ENCODE data around the gene OR52A5. TPM values are rescaled to one million over a fixed set of nuclear protein-coding genes. Genes with fewer than 3 reads are reported as not detected.

OR52A5 gene
- total and polyA plus RNA-seq, 10 of the 15 experiments (the other 5 are each of a cell fraction or from before 2014, with no cell fraction given) = not detected

DNA sequence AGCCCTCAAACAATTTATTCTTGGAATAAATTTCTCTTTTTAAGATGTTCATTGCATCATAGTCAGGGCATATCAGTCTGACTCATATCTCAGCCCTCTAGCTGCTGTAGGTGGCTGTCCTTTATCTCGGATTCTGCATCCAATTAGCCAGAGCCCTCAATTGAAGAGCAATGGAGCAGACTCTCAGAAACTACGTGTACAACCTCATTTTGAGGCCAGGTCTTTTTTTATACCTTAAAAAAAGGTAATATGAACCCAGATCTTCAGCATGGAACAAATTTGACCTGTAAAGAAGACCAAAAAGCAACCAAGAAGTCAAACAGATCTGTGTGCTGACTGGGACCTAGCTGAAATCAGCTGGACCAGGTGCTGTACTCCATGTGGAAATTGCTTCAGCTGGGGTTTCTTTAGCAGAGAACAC is 8.7 kb downstream of the OR52A5 start:
- H3K79me2 ChIP-seq (ENCODE audit: control insufficient read depth, insufficient read depth, low read length) = no peaks in the 10 kb centered on the region
- no peak overlapping the region for H3K27ac ChIP-seq (ENCODE audit: control insufficient read depth, insufficient read depth)
- ATAC-seq (no peak), DNase-seq (ENCODE audit: low read depth, low spot score) (no peak), FAIRE-seq (no peak)
- no peak overlapping the region for H3K4me2 ChIP-seq (ENCODE audit: control insufficient read depth, insufficient read depth)
- BruUV-seq (replicated peaks) = no TSS peak
- no peak overlapping the region for H3K4me3 ChIP-seq
- intact Hi-C loops (cut with micrococcal nuclease; ENCODE audit: unreplicated experiment) (loop anchor here (10.0 kb wide), 1 partner anchor 425 kb away; no protein-coding TSS in a partner anchor), in situ Hi-C loops (cut with MboI) (no loop called here)
- H4K20me1 ChIP-seq (ENCODE audit: control insufficient read depth, insufficient read depth) = no peaks in the 10 kb centered on the region
- WGBS (ENCODE audit: insufficient coverage, insufficient replicate concordance, low lambda C conversion rate, missing lambda C conversion rate) = 3% methylated on average over 2 of the region's 2 CpGs
- H2AFZ ChIP-seq (ENCODE audit: control insufficient read depth, low read depth, low read length) = no peak overlapping the region
- no peak for TF ChIP-seq SREBF1 (IDR thresholded peaks at IDR 0.05; ENCODE audit: low read length)
- no peak for TF ChIP-seq GABPA (IDR thresholded peaks at IDR 0.05; ENCODE audit: low read depth)
- no peak for TF ChIP-seq ZNF622 (IDR thresholded peaks at IDR 0.05)
- no peak for TF ChIP-seq RFX5 (IDR thresholded peaks at IDR 0.05; ENCODE audit: low read depth, low read length)
- TF ChIP-seq CREM (IDR thresholded peaks at IDR 0.05; ENCODE audit: low read depth) = no peak
- no peak for TF ChIP-seq TCF12 (IDR thresholded peaks at IDR 0.05; ENCODE audit: low read depth, low read length)
- TF ChIP-seq, protein P1, sequence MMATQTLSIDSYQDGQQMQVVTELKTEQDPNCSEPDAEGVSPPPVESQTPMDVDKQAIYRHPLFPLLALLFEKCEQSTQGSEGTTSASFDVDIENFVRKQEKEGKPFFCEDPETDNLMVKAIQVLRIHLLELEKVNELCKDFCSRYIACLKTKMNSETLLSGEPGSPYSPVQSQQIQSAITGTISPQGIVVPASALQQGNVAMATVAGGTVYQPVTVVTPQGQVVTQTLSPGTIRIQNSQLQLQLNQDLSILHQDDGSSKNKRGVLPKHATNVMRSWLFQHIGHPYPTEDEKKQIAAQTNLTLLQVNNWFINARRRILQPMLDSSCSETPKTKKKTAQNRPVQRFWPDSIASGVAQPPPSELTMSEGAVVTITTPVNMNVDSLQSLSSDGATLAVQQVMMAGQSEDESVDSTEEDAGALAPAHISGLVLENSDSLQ (IDR thresholded peaks at IDR 0.05) = no peak
- no peak for TF ChIP-seq NRF1 (conservative IDR thresholded peaks at IDR 0.05; ENCODE audit: low read depth, low read length)
- no peak for TF ChIP-seq RCOR1 (conservative IDR thresholded peaks at IDR 0.05; ENCODE audit: low read depth, low read length)
- TF ChIP-seq, protein P2, sequence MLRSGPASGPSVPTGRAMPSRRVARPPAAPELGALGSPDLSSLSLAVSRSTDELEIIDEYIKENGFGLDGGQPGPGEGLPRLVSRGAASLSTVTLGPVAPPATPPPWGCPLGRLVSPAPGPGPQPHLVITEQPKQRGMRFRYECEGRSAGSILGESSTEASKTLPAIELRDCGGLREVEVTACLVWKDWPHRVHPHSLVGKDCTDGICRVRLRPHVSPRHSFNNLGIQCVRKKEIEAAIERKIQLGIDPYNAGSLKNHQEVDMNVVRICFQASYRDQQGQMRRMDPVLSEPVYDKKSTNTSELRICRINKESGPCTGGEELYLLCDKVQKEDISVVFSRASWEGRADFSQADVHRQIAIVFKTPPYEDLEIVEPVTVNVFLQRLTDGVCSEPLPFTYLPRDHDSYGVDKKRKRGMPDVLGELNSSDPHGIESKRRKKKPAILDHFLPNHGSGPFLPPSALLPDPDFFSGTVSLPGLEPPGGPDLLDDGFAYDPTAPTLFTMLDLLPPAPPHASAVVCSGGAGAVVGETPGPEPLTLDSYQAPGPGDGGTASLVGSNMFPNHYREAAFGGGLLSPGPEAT (IDR thresholded peaks at IDR 0.05; ENCODE audit: low read depth) = no peak
- TF ChIP-seq STAT1 (conservative IDR thresholded peaks at IDR 0.05) = no peak
- no peak for TF ChIP-seq NFYA (IDR thresholded peaks at IDR 0.05; ENCODE audit: borderline replicate concordance, low read depth, low read length)
- no peak for TF ChIP-seq FOXK2 (IDR thresholded peaks at IDR 0.05)
- CTCF ChIA-PET = no interaction called here
- no peaks in the 10 kb centered on the region for H3K27me3 ChIP-seq (replicated peaks in 1 of 2; ENCODE audit: control insufficient read depth in 2 of 2, insufficient read depth in 2 of 2, low read length in 1 of 2)
- SMC1A ChIA-PET (ENCODE audit: uncharacterized antibody, unreplicated experiment) = interaction anchor here (0.6 to 1.4 kb wide), 2 partner anchors 62 to 162 kb away, joined by 3 read pairs; no protein-coding TSS in a partner anchor
- H3K36me3 ChIP-seq (ENCODE audit: control insufficient read depth in 2 of 2, insufficient read depth in 2 of 2, low read length in 1 of 2) = no peaks in the 10 kb centered on the region
- POLR2A ChIA-PET = no interaction called here
- H3K9ac ChIP-seq (ENCODE audit: control insufficient read depth, insufficient read depth, low read length) = no peak overlapping the region
- H3K4me1 ChIP-seq (ENCODE audit: control insufficient read depth, insufficient read depth, low read length) = no peaks in the 10 kb centered on the region
- no peaks in the 10 kb centered on the region for H3K9me3 ChIP-seq (replicated peaks; ENCODE audit: control insufficient read depth, insufficient read depth, low read length)
- RAD21 ChIA-PET (ENCODE audit: unreplicated experiment) = no interaction called here
